C4-2B (cell line): ENCODE results near the gene PRTG.

Experiments
- CTCF ChIP-seq: fragments of 450-650 bp; conservative IDR thresholded peaks from 2 replicates; pipeline ENCODE4 v1.5.1; 2017; ENCODE audit warnings: mild to moderate bottlenecking
- ZFX ChIP-seq: fragments of 450-650 bp; IDR thresholded peaks from 2 replicates; pipeline ENCODE4 v1.6.1; 2017

DNA sequence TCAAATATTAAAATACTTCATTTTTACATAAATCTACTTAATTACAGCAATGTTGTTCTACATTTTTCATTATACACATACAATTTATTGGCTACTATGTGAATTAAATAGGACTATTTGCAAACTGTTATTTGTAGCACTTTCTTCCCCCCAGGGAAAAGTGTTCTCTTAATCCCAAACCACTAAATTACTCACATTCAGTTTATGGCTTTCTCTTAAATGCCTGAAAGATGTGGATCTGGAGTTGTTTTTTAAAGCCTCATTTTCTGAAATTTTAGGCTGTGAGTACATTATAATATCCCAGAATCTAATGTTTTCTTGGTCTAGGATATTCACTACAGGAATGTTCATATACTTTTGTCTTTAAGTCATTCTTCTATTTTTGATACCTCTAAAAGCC is 32.7 kb downstream of the PRTG start:
- TF ChIP-seq CTCF (no peak), ZFX (no peak)
